Motor neuron (in vitro differentiated cells): ENCODE data around the gene SURF1. TPM values are rescaled to one million over a fixed set of nuclear protein-coding genes. Genes with fewer than 3 reads are reported as not detected.
"Not testable (repeated sequence)": the region's sequence is repeated elsewhere in the genome, so short reads cannot be mapped to it uniquely, and the experiment has no call there.

Experiments used
- ATAC-seq, 8 experiments: fragments of 200-7000 bp; cut with Tn5 transposase; replicated peaks in 6 of 8; 2 replicates each; pipeline ENCODE4 v1.8.0; 2021; ENCODE audit warnings: mild to moderate bottlenecking in 8 of 8, moderate library complexity in 8 of 8
- H3K27ac ChIP-seq, 2 donors: fragments of 250-450 bp; sonication (Bioruptor Pico); 2 replicates each; pipeline ENCODE4 v1.9.0; 2021; ENCODE audit warnings: antibody characterized with exemption in 2 of 2, mild to moderate bottlenecking in 2 of 2, moderate library complexity in 1 of 2
- H3K4me1 ChIP-seq, 2 donors: fragments of 250-450 bp; sonication (Bioruptor Pico); replicated peaks in 1 of 2; 2 replicates each; pipeline ENCODE4 v1.6.1; 2021; ENCODE audit warnings: antibody characterized with exemption in 2 of 2, mild to moderate bottlenecking in 2 of 2, moderate library complexity in 1 of 2
- H3K4me3 ChIP-seq, 5 donors: fragments of 250-450 bp; sonication (Bioruptor Pico); 2 replicates each; pipeline ENCODE4 v1.9.0; 2021; ENCODE audit warnings: antibody characterized with exemption in 5 of 5, mild to moderate bottlenecking in 5 of 5, moderate library complexity in 4 of 5
- WGBS, 10 experiments: fragments of 450-650 bp; shearing (Covaris generic); methylation state at CpG; one replicate each; pipeline ENCODE4 v1.0.0; 2022; 5-methylcytosine and 5-hydroxymethylcytosine counted together
- in situ Hi-C, 9 experiments: fragments of 400-800 bp; cut with MboI; loops; one replicate each; pipeline ENCODE4 v1.15.0; 2021; ENCODE audit warnings: low sequenced_read_pairs in 9 of 9, low pct_unique_long_range_greater_than_20kb in 2 of 9; ENCODE audit not compliant: unreplicated experiment in 9 of 9
- total RNA-seq, 8 experiments: library from RNA; unstranded; fragments of 300-600 nt; gene quantifications; 2 replicates each; pipeline versions ENCODE4 v1.2.3 to v1.2.4, GENCODE V29; 2022

Gene SURF1
- total RNA-seq, 8 experiments from 2014 or later: 26.7 to 40.3 (median 30.8) TPM

DNA sequence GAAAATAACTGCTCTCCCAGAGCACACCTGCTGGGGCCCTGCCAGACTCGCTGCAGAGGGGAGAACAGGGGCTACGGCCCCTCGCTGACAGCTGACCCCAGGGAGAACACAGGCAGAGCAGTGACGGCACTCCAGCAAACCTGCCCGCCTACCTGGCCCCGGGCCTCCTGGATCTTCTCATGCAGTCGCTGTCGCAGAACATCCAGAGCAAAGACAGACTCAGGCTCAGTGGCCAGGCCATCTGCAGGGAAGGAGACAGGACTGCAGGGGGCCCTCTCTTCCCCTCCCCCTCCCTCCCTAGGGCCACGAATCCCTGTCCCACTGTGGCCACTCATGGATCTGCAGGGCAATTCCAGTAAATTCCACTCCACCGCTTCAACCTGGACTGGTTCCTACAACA is 22.7 kb downstream of the SURF1 start:
- WGBS, 10 experiments: 100% methylated on average over 2 to 6 of the region's 10 CpGs; no CpG with 5 or more reads in 6 of the 10 experiments
- H3K4me3 ChIP-seq: no peak overlapping the region
- in situ Hi-C loops: loop anchor here in 2 of 9 experiments (25.0 kb wide), 1 partner anchor 146 kb away; no protein-coding TSS in a partner anchor
- ATAC-seq: no peak
- H3K27ac ChIP-seq: no peak overlapping the region
- peaks cover 10 to 12% of the 10 kb centered on the region in 2 donors for H3K4me1 ChIP-seq

DNA sequence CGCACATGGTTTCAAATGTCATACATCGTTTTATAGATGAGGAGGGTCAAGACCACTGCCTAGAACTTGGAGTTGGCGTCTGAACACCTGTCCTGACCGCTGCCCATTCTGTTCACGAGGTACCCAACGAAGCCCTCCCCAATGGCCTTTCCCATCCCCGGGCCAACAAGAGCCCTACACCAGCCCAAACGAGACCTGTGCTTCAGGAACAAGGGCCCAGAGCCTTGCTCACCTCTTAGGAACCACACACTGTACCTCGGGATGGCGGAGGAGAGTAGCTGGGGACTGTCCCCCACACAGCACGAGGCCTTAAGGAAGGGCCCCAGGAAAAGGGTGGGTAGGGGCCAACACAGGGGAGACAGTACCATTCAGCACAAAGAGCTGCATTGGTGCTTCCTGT is 23.3 kb downstream of the SURF1 start:
- Histone ChIP-seq H3K4me1 (peaks cover 10 to 12% of the 10 kb centered on the region in 2 donors), H3K4me3 (no peak overlapping the region), H3K27ac (no peak overlapping the region)
- 94 to 100% (median 99%) methylated on average over 1 to 6 of the region's 11 CpGs; no CpG with 5 or more reads in 2 of the 10 experiments for WGBS, 10 experiments
- in situ Hi-C loops: loop anchor here in 2 of 9 experiments (25.0 kb wide), 1 partner anchor 146 kb away; no protein-coding TSS in a partner anchor
- no peak for ATAC-seq

DNA sequence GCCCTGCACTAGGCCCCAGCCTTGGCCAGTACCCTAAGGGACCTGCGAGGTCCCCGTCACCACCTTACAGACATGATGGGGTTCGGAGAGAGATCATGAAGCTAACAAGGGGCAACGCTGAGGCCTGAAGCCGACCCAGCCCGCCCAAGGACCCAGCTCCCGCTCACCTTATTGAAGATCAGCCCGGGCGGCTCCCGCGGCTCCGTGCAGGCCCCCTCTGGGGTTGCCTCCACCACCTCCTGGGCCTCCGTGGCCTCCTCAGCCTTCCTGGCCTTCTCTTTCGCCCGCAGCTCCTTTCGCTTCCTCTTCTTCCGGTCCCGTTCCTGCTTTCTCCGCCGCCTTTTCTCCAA is 23.9 kb downstream of the SURF1 start:
- WGBS, 10 experiments: 60 to 100% (median 92%) methylated on average over 1 to 6 of the region's 20 CpGs; no CpG with 5 or more reads in 3 of the 10 experiments
- peaks cover 10 to 12% of the 10 kb centered on the region in 2 donors for H3K4me1 ChIP-seq
- in situ Hi-C loops: loop anchor here in 2 of 9 experiments (25.0 kb wide), 1 partner anchor 145 kb away; no protein-coding TSS in a partner anchor
- no peak overlapping the region for H3K4me3 ChIP-seq
- no peak for ATAC-seq
- no peak overlapping the region for H3K27ac ChIP-seq

DNA sequence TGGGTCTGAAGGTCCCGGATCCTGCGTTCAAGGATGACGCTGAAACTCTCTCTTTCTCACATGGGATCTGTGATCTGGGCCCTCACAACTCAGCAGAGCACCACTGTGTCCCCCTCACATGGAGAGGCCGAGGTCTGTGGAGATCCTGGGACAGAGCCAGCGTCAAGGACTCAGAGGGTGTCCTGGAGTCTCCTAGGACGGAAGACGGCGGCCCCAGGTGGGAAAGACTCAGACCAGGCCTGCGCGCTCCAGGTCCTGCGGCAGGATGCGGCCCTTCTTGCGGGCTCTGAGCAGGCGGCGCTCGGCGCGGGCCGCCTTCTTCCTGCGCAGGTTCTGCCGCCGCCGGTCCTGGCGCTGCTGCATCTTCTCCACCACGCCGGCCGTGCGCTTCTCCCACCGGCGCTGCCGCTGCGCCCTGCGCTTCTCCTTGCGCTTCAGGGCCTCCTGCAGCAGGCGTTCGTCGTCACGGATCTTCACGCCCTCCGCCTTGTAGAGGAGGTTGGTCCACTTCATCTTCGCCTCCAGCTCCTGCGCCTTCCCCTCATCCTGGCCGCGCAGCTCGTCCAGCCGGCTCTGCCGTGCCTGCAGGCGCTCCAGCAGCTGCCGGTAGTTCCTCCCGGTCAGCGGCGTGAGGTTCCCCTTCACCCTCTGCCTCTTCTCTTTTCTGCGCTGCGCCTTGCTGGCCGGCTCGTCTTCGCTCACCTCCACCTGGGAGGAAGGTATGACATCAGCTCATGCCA is 24.5 kb downstream of the SURF1 start:
- ATAC-seq: no peak
- Histone ChIP-seq H3K4me3 (no peak overlapping the region), H3K4me1 (peaks cover 10% of the 10 kb centered on the region in 2 donors), H3K27ac (no peak overlapping the region)
- 94 to 100% (median 97%) methylated on average over 3 to 26 of the region's 57 CpGs; no CpG with 5 or more reads in 4 of the 10 experiments for WGBS, 10 experiments
- in situ Hi-C loops: loop anchor here in 2 of 9 experiments (25.0 kb wide), 1 partner anchor 145 kb away; no protein-coding TSS in a partner anchor

DNA sequence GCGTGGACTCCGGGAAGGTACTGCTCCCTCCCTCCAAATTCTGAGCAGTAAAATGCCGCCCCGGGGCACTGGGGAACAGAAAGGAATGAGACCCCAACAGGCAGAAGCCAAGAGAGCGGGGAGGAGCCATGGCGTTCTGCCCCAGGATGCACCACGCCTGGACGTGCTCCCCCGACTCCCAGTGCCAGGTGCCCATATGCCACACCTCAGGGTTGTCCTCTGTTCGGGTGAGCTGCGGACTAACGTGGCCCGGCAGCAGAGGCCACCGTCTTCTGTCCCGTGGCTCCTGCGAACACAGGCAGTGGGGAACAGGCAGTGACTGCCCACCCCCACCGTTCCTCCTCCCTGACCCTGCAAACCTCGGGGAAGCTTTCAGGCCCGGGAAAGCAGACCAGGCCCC is 25.1 kb downstream of the SURF1 start:
- Histone ChIP-seq H3K4me1 (peaks cover 6 to 7% of the 10 kb centered on the region in 2 donors), H3K4me3 (no peak overlapping the region), H3K27ac (no peak overlapping the region)
- 71 to 93% (median 83%) methylated on average over 2 to 15 of the region's 19 CpGs; no CpG with 5 or more reads in 4 of the 10 experiments for WGBS, 10 experiments
- no peak for ATAC-seq
- in situ Hi-C loops: loop anchor here in 2 of 9 experiments (25.0 kb wide), 1 partner anchor 144 kb away; no protein-coding TSS in a partner anchor

DNA sequence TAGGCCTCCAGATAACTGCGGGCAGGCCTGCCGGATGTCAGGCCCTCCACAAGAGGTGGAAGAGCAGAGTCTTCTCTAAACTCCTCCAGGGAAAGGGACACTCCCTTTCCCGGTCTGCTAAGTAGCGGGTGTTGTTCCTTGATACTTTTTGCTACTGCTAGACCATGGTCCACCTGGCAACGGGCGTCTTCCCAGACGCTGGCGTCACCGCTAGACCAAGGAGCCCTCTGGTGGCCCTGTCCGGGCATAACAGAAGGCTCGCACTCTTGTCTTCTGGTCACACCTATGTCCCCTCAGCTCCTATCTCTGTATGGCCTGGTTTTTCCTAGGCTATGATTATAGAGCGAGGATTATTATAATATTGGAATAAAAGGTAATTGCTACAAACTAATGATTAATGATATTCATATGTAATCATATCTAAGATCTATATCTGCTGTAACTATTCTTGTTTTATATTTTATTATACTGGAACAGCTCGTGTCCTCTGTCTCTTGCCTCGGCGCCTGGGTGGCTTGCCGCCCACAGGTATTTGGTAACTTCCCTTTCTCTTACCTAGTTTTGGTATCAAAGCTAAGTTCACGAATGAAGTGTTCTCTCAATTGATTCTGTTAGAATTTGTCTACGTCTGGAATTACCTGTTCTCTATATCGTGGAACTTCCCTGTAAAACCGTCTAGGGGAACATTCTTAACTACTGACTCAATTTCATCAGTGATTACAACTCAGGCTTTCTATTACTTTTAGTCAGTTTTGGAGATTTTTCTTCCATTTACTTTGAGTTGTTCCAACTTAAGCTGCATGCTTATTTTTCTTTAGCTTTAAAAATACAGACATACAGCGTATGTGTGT is 26.8 kb downstream of the SURF1 start:
- ATAC-seq, H3K27ac ChIP-seq: not testable (repeated sequence)

DNA sequence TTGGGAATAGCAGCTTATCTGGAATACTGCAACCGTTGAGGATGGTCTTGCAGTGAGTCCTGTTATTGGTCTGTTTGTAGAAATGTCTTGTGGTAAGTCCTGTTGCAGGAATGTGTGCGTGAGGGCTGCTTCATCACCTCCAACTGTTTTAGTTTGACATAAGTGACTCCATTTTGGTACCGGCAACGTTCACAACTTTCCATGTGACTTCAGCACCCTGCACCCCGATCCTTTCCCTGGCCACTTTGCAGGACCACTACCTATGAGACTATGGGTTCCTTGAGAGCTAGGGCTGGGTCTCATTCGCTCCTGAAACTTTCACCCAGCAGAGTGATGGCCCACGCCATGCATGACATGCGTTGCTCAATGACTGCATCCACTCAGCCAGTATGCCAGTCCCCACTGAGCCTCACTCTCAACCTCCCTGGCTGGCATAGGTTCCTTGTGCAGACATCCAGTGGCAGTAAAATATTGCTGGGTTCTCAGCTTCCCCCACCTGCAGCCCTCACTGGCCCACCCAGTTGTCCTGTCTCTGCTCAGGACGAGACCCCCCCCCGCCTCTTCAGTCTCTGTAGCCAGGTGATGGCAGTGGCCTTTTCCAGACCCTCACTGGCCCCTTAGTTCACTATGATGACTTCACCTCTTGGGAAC is 28.3 kb downstream of the SURF1 start:
- no peak for ATAC-seq
- 37 to 100% (median 85%) methylated on average over 1 to 7 of the region's 10 CpGs; no CpG with 5 or more reads in 2 of the 10 experiments for WGBS, 10 experiments
- Histone ChIP-seq H3K27ac (no peak overlapping the region), H3K4me1 (no peaks in the 10 kb centered on the region), H3K4me3 (no peak overlapping the region)
- in situ Hi-C loops: loop anchor here in 4 of 9 experiments (10.0 to 25.0 kb wide), 2 partner anchors 141 to 143 kb away; no protein-coding TSS in a partner anchor

More for the DNA sequence above, 26.8 kb downstream of the SURF1 start:
- in situ Hi-C loops: loop anchor here in 4 of 9 experiments (10.0 to 25.0 kb wide), 2 partner anchors 142 to 145 kb away; no protein-coding TSS in a partner anchor
- H3K4me3 ChIP-seq, H3K4me1 ChIP-seq: not testable (repeated sequence)
- WGBS, 10 experiments: 80 to 93% (median 88%) methylated on average over 2 to 12 of the region's 21 CpGs

DNA sequence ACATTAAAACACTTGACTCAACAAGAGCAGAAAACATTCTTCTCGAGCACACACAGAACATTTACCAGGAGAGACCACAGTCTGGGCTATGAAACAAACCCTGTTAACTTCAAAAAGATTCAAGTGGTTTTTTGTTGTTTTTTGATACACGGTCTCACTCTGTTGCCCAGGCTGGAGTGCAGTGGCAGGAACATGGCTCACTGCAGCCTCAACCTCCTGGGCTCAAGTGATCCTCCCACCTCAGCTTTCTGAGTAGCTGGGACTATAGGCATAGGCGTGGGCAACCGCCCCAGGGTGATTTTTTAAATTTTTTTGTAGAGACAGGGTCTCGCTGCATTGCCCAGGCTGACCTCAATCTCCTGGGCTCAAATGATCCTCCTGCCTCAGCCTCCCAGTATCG is 29.3 kb downstream of the SURF1 start:
- WGBS, 10 experiments: 60 to 100% (median 83%) methylated on average over 1 to 5 of the region's 6 CpGs; no CpG with 5 or more reads in 2 of the 10 experiments
- H3K4me1 ChIP-seq, ATAC-seq, H3K4me3 ChIP-seq, H3K27ac ChIP-seq: not testable (repeated sequence)
- in situ Hi-C loops: loop anchor here in 4 of 9 experiments (10.0 to 25.0 kb wide), 2 partner anchors 140 to 142 kb away; no protein-coding TSS in a partner anchor

DNA sequence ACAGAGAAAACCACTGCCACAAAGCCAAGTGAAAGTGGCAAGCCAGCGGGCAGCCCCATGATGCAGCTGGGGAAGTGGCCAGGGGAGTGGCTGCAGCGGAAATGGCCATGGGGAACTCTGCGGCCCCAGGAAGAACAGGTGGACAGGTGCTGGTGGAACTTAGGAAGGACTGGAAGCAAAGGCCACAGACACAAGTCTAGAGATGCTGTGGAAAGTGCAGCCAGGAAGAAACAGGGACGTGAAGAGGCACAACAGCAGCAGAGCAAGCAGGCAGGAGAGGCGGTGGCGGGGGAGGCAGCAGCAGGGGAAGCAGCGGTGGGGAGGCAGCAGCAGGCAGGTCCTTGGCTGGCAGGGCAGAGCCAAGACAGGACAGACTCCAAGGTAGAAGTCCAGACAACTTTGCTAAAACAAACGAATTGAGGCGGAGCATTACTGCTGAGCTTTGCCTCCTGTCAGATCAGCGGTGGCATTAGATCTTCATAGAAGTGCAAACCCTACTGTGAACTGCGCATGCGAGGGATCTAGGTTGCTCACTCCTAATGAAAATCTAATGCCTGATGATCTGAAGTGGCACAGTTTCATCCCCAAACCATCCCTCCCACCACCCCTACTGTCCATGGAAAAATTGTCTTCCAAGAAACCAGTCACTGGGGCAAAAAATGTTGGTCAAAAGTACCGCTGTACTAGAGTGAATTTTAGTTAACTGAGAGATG is 32.1 kb downstream of the SURF1 start:
- no peak overlapping the region for H3K27ac ChIP-seq
- WGBS, 10 experiments: 40 to 100% (median 77%) methylated on average over 1 to 6 of the region's 13 CpGs; no CpG with 5 or more reads in 4 of the 10 experiments
- no peak overlapping the region for H3K4me3 ChIP-seq
- in situ Hi-C loops: loop anchor here in 2 of 9 experiments (10.0 kb wide), 1 partner anchor 139 kb away; no protein-coding TSS in a partner anchor
- H3K4me1 ChIP-seq: no peaks in the 10 kb centered on the region
- no peak for ATAC-seq

DNA sequence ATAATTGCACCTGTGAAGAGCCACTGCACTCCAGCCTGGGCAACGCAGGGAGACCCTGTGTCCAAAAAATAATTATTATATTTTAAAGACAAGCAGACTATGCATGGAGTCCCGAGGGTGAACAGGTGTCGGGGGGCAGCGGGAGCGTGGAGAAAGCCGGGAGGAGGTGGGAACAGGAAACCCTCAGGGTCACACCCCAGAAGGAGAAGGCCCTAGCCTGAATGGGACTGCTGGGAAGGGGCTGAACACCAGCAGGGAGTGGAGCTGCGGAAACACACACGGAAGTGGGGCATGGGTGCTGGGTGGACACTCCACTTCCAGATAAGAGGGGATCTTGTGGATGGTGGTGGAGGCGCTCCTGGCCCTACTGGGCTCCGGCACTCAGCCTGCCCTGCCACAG is 33.1 kb downstream of the SURF1 start:
- in situ Hi-C loops: loop anchor here in 2 of 9 experiments (10.0 kb wide), 1 partner anchor 138 kb away; no protein-coding TSS in a partner anchor
- WGBS, 10 experiments: 40 to 85% (median 75%) methylated on average over 1 to 8 of the region's 10 CpGs; no CpG with 5 or more reads in 5 of the 10 experiments
- H3K4me3 ChIP-seq: no peak overlapping the region

DNA sequence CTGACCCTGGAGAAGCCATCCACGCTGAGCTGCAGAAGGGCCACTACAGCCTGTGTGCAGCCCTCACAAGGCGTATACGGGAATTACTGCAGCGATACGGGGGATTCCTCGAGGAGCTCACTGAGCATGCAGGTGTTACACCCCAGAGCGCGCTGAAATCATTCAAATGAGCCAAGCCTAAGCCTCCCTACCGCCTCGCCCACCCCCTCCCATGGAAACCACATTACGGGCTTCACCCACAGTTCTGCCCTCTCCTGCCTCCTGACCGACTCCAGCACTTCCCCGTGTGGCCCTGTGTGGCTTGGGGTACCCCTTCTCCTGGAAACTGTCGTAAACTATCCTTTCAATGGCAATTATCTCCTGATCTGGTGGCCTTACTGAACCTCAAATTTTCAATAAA is 33.6 kb downstream of the SURF1 start:
- in situ Hi-C loops: loop anchor here in 2 of 9 experiments (10.0 kb wide), 1 partner anchor 138 kb away; no protein-coding TSS in a partner anchor
- Histone ChIP-seq H3K4me1 (no peaks in the 10 kb centered on the region), H3K4me3 (no peak overlapping the region), H3K27ac (no peak overlapping the region)
- ATAC-seq: no peak
- WGBS, 10 experiments: 27 to 83% (median 75%) methylated on average over 3 to 6 of the region's 14 CpGs; no CpG with 5 or more reads in 6 of the 10 experiments

More for the DNA sequence above, 33.1 kb downstream of the SURF1 start:
- ATAC-seq: no peak
- Histone ChIP-seq H3K4me1 (no peaks in the 10 kb centered on the region), H3K27ac (no peak overlapping the region)
